Spinal cord (tissue), 10 donors: ENCODE results near the gene TUBB3. TPM values are rescaled to one million over a fixed set of nuclear protein-coding genes. Genes with fewer than 3 reads are reported as not detected.

Experiments used
- DNase-seq, 6 donors: peaks; one replicate each; pipeline versions ENCODE4 v3.0.0 to v3.0.0-alpha.2; 2013 to 2015; ENCODE audit warnings: low spot score in 6 of 6, low read depth in 4 of 6
- H3K27ac ChIP-seq: one replicate; pipeline ENCODE4 v1.5.1; 2013; ENCODE audit warnings: low read depth, low read length, control low read depth
- H3K27me3 ChIP-seq: one replicate; pipeline ENCODE4 v1.6.1; 2013; ENCODE audit warnings: low read length; ENCODE audit not compliant: control insufficient read depth, insufficient read depth
- H3K36me3 ChIP-seq: one replicate; pipeline ENCODE4 v1.6.1; 2013; ENCODE audit warnings: low read length; ENCODE audit not compliant: control insufficient read depth, insufficient read depth
- H3K4me1 ChIP-seq: one replicate; pipeline ENCODE4 v1.6.1; 2013; ENCODE audit warnings: low read length; ENCODE audit not compliant: control insufficient read depth, insufficient read depth
- H3K4me3 ChIP-seq: one replicate; pipeline ENCODE4 v1.5.1; 2013; ENCODE audit warnings: low read depth, low read length, control low read depth
- H3K9me3 ChIP-seq: one replicate; pipeline ENCODE4 v1.6.1; 2013; ENCODE audit warnings: low read length; ENCODE audit not compliant: control insufficient read depth, insufficient read depth
- WGBS: methylation state at CpG from one replicate; pipeline ENCODE4 v1.1.5; 2013; ENCODE audit warnings: missing lambda C conversion rate; ENCODE audit not compliant: insufficient coverage; 5-methylcytosine and 5-hydroxymethylcytosine counted together
- polyA plus RNA-seq, 2 donors: library from polyadenylated mRNA; unstranded; fragments of 120-200 nt; gene quantifications; one replicate each; pipeline ENCODE4 v1.2.1, GENCODE V29; 2013; ENCODE audit not compliant: insufficient read length in 2 of 2
- total RNA-seq, 2 donors: library from RNA; depleted of rRNA in 1 of 2; stranded (reverse); fragments of 120-200 nt in 1 of 2; fragments of >200 nt in 1 of 2; gene quantifications; one replicate each; pipeline versions ENCODE4 v1.2.3 to v1.2.4, GENCODE V29; 2013 to 2014
- donor health status: healthy.

Gene TUBB3
- total and polyA plus RNA-seq, 4 donors, result 309 to 1,105 (median 842) TPM

DNA sequence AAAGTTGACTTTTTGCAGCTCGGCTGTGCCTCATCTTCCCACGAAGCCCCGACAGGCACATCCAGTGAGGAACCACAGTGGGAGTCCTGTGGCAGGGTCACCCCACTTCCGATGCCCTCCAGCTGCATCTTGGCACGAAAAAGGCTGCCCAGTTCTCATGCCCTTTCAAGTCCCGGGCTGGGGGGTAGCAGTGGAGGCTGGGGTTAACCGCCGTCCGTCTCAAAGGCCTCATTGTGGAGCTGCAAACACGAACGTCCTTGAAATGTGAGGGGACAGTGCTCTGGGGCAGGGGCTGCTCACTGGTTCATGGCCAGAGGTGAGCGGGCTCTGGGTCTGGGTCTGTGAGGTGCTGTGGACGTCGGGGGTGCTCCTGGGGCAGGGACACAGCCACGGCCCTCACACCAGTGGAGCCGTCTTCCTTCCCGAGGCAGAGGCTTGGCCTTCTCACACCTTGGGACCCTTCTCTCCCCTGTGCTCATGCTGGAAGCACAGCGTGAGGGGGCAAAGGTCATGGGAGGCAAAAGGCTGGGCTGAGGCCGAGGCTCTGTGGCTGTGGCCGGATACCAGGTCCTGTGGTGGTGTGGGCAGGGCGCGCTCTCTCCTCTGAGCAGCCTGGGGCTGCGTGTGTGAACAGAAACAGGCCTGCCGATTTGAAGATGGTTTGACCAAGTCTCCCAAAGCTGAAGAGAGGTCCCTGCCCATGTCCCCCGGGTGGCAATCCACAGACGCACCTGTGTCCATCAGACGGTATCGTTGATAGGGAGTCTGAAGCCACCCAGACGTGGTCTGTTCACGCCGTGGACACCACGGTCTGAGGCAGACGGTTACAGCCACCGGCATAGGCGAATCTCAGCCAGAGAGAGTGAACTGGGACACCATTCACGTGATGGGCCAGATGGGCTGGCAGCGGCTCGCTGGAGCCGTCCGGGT lies 7.6 kb upstream of the TUBB3 start:
- WGBS, result 74% methylated on average over 36 of the region's 40 CpGs
- H3K4me1 ChIP-seq, result peaks cover 51% of the 10 kb centered on the region
- DNase-seq, result peak in 2 of 6 donors; percentile 22 to 34
- H3K36me3 ChIP-seq, result peaks cover 57% of the 10 kb centered on the region
- H3K27me3 ChIP-seq, result no peaks in the 10 kb centered on the region
- no peak overlapping the region for H3K27ac ChIP-seq
- H3K9me3 ChIP-seq, result no peaks in the 10 kb centered on the region
- H3K4me3 ChIP-seq, result no peak overlapping the region

- H3K4me1 ChIP-seq, result peaks cover 69% of the 10 kb centered on the region
- H3K27ac ChIP-seq, result peak overlapping the region; percentile 61
These were observed 5.2 kb upstream of the TUBB3 start for GRCh38 chr16:89917773-89918452.

GRCh38 chr16:89918453-89919347 lies 4.4 kb upstream of the TUBB3 start, which contains the start of gene MC1R:
MC1R (plus strand) TSS chr16:89918862; CDS start chr16:89919259, 397 bp downstream.
- 9% methylated on average over 22 of the region's 23 CpGs for WGBS
- Histone ChIP-seq H3K9me3 (no peaks in the 10 kb centered on the region), H3K27me3 (no peaks in the 10 kb centered on the region), H3K27ac (peak within 1 kb of the TSS; percentile 61), H3K36me3 (peaks cover 25% of the 10 kb centered on the region), H3K4me1 (peaks cover 72% of the 10 kb centered on the region), H3K4me3 (peak within 1 kb of the TSS; percentile 38)
- DNase-seq, result peak in 2 of 6 donors; percentile 23 to 45

More at GRCh38 chr16:89917773-89918452, 5.2 kb upstream of the TUBB3 start:
- WGBS, result under 1% methylated on average over 39 of the region's 39 CpGs
- Histone ChIP-seq H3K36me3 (peaks cover 33% of the 10 kb centered on the region), H3K4me3 (peak overlapping the region; percentile 38), H3K9me3 (no peaks in the 10 kb centered on the region), H3K27me3 (no peaks in the 10 kb centered on the region)
- DNase-seq, result peak in 3 of 6 donors; percentile 18 to 79 (median 72)

DNA sequence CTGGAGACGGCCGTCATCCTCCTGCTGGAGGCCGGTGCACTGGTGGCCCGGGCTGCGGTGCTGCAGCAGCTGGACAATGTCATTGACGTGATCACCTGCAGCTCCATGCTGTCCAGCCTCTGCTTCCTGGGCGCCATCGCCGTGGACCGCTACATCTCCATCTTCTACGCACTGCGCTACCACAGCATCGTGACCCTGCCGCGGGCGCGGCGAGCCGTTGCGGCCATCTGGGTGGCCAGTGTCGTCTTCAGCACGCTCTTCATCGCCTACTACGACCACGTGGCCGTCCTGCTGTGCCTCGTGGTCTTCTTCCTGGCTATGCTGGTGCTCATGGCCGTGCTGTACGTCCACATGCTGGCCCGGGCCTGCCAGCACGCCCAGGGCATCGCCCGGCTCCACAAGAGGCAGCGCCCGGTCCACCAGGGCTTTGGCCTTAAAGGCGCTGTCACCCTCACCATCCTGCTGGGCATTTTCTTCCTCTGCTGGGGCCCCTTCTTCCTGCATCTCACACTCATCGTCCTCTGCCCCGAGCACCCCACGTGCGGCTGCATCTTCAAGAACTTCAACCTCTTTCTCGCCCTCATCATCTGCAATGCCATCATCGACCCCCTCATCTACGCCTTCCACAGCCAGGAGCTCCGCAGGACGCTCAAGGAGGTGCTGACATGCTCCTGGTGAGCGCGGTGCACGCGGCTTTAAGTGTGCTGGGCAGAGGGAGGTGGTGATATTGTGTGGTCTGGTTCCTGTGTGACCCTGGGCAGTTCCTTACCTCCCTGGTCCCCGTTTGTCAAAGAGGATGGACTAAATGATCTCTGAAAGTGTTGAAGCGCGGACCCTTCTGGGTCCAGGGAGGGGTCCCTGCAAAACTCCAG lies 3.4 kb upstream of the TUBB3 start:
- H3K27me3 ChIP-seq, result peaks cover 2% of the 10 kb centered on the region

DNA sequence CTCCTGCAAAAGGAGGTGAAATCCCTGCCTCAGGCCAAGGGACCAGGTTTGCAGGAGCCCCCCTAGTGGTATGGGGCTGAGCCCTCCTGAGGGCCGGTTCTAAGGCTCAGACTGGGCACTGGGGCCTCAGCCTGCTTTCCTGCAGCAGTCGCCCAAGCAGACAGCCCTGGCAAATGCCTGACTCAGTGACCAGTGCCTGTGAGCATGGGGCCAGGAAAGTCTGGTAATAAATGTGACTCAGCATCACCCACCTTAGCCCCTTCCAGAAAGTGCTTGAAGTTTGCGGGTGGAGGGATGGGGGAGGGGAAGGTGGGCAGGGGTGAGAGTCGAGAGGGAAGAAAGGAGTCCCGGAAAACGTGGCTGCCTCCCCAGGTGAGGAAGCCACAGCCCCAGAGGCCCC lies 2.4 kb upstream of the TUBB3 start:
- Histone ChIP-seq H3K27ac (no peak overlapping the region), H3K36me3 (peaks cover 12% of the 10 kb centered on the region), H3K9me3 (no peaks in the 10 kb centered on the region), H3K4me3 (no peak overlapping the region), H3K27me3 (peaks cover 2% of the 10 kb centered on the region), H3K4me1 (peaks cover 83% of the 10 kb centered on the region)
- no peak for DNase-seq
- 57% methylated on average over 6 of the region's 6 CpGs for WGBS

More for the DNA sequence above, 3.4 kb upstream of the TUBB3 start:
- Histone ChIP-seq H3K36me3 (peaks cover 18% of the 10 kb centered on the region), H3K4me1 (peaks cover 83% of the 10 kb centered on the region), H3K27ac (no peak overlapping the region), H3K9me3 (no peaks in the 10 kb centered on the region), H3K4me3 (no peak overlapping the region)
- 95% methylated on average over 46 of the region's 52 CpGs for WGBS
- DNase-seq, result no peak

GRCh38 chr16:89921131-89921701 lies 1.9 kb upstream of the TUBB3 start:
- H3K9me3 ChIP-seq, result no peaks in the 10 kb centered on the region
- 46% methylated on average over 14 of the region's 14 CpGs for WGBS
- no peak for DNase-seq
- H3K27me3 ChIP-seq, result peaks cover 2% of the 10 kb centered on the region
- peaks cover 10% of the 10 kb centered on the region for H3K36me3 ChIP-seq
- no peak overlapping the region for H3K4me3 ChIP-seq
- peaks cover 83% of the 10 kb centered on the region for H3K4me1 ChIP-seq
- peak overlapping the region; percentile 86 for H3K27ac ChIP-seq

DNA sequence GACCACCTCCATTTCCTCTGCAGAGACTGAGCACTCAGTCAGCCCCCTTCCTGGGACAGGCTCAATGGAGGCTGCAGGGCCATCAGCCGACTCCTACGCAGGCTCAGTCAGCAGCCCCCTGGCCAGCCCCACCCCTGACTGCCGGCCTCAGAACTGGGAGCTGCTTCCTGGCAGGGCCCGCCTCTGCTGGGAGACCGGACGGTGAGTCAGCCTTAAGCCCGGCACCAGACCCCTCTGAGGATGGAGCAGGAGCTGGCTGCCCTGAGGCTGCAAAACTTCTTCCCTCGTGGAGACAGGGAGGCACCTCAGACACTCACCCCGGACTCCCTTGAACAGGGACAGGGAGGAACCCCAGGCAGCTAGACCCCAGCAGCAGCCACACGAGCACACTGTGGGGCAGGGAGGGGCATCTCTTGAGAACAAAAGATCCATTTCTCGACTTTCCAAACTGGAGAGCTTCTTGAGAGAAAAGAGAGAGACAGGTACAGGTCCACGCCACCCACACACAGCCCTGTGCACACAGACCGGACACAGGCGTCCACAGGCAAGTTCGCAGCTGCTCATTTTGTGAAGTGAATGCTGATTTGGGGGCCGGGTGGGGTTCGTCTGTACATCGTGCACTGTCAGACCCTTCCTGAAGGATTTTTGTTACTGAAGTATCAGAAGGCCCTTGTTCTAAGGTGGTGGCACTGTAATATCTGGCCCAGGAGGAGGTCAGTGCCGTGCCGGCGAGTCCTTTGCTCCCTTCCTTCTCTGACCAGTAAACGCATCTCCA lies 1.3 kb upstream of the TUBB3 start:
- H3K27me3 ChIP-seq, result peaks cover 2% of the 10 kb centered on the region
- 3% methylated on average over 16 of the region's 22 CpGs for WGBS
- peaks cover 10% of the 10 kb centered on the region for H3K36me3 ChIP-seq
- peak in 2 of 6 donors; percentile 71 to 72 for DNase-seq
- H3K9me3 ChIP-seq, result no peaks in the 10 kb centered on the region
- peak overlapping the region; percentile 86 for H3K27ac ChIP-seq
- peaks cover 90% of the 10 kb centered on the region for H3K4me1 ChIP-seq
- H3K4me3 ChIP-seq, result peak overlapping the region; percentile 77

DNA sequence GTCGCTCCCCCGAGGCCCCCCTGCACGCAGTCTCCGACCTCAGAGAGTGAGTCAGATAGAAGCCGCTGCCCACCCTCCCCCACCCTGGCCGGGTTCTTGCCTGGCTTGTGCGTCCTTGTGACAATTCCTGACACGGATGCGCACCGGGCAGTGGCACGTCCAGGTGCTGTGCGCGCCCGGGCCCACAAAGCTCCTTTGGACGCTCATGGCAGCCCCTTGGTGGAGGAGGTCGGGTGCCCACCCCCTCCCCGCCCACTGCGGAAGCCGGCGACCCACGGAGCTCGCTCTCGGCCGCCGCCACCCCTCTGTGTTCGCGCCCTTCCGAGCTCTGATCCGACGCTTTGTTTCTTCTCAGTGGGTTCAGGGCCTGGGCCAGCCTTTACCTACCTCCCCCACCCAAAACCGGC lies 662 bp upstream of the TUBB3 start:
- peaks cover 2% of the 10 kb centered on the region for H3K27me3 ChIP-seq
- DNase-seq, result peak in 3 of 6 donors; percentile 39 to 90 (median 84)
- H3K9me3 ChIP-seq, result no peaks in the 10 kb centered on the region
- H3K36me3 ChIP-seq, result peaks cover 11% of the 10 kb centered on the region
- H3K4me1 ChIP-seq, result peaks cover 90% of the 10 kb centered on the region
- 0% methylated on average over 31 of the region's 31 CpGs for WGBS
- peak overlapping the region; percentile 86 for H3K27ac ChIP-seq
- peak overlapping the region; percentile 77 for H3K4me3 ChIP-seq
